Skeletal muscle tissue (tissue), 4 donors: ENCODE data around the gene MYO3B. TPM values are rescaled to one million over a fixed set of nuclear protein-coding genes. Genes with fewer than 3 reads are reported as not detected.
A peak's percentile ranks its signal among the peaks of the same experiment; 100 is the strongest.

Experiments used
- H3K27ac ChIP-seq: one replicate; pipeline ENCODE4 v1.7.0; 2013; ENCODE audit warnings: mild to moderate bottlenecking, low read depth, low read length, inconsistent platforms
- H3K27me3 ChIP-seq, 3 donors: one replicate each; pipeline ENCODE4 v1.7.0; 2013; ENCODE audit warnings: low read length in 3 of 3; ENCODE audit not compliant: control insufficient read depth in 3 of 3, insufficient read depth in 3 of 3
- H3K36me3 ChIP-seq, 3 donors: one replicate each; pipeline ENCODE4 v1.7.0; 2013; ENCODE audit warnings: low read length in 3 of 3; ENCODE audit not compliant: control insufficient read depth in 3 of 3, insufficient read depth in 3 of 3
- H3K4me1 ChIP-seq, 3 donors: one replicate each; pipeline ENCODE4 v1.7.0; 2013; ENCODE audit warnings: low read length in 3 of 3, mild to moderate bottlenecking in 3 of 3; ENCODE audit not compliant: control insufficient read depth in 3 of 3, insufficient read depth in 3 of 3
- H3K4me3 ChIP-seq, 3 donors: one replicate each; pipeline ENCODE4 v1.7.0; 2013; ENCODE audit warnings: low read length in 3 of 3
- H3K9ac ChIP-seq, 3 donors: one replicate each; pipeline ENCODE4 v1.7.0; 2013; ENCODE audit warnings: low read length in 3 of 3, mild to moderate bottlenecking in 3 of 3, moderate library complexity in 2 of 3, low read depth in 1 of 3
- H3K9me3 ChIP-seq, 3 donors: one replicate each; pipeline ENCODE4 v1.7.0; 2013; ENCODE audit warnings: low read length in 3 of 3; ENCODE audit not compliant: control insufficient read depth in 3 of 3
- total RNA-seq: library from RNA; depleted of rRNA; stranded (reverse); fragments of >200 nt; gene quantifications from one replicate; pipeline ENCODE4 v1.2.3, GENCODE V29; 2014
- donor health status: Osteomylitis.

MYO3B gene
- total RNA-seq, 1 donor from 2014 or later: under 0.01 TPM

- peaks cover 0 to 11% (median 2%) of the 10 kb centered on the region in 3 donors for H3K27me3 ChIP-seq
- no peaks in the 10 kb centered on the region for H3K9me3 ChIP-seq
- no peaks in the 10 kb centered on the region for H3K36me3 ChIP-seq
- no peak overlapping the region for H3K27ac ChIP-seq
- H3K9ac ChIP-seq: no peak overlapping the region
- H3K4me1 ChIP-seq: no peaks in the 10 kb centered on the region
- no peak overlapping the region for H3K4me3 ChIP-seq
Measured at GRCh38 chr2:170394641-170395387, 216.9 kb downstream of the MYO3B start.

GRCh38 chr2:170396799-170397459, 219.0 kb downstream of the MYO3B start:
- Histone ChIP-seq H3K36me3 (no peaks in the 10 kb centered on the region), H3K27ac (no peak overlapping the region), H3K9ac (no peak overlapping the region), H3K4me1 (no peaks in the 10 kb centered on the region), H3K27me3 (peaks cover 0 to 17% (median 2%) of the 10 kb centered on the region in 3 donors), H3K4me3 (no peak overlapping the region), H3K9me3 (no peaks in the 10 kb centered on the region)

GRCh38 chr2:170401187-170401586, 223.2 kb downstream of the MYO3B start:
- no peaks in the 10 kb centered on the region for H3K9me3 ChIP-seq
- H3K4me1 ChIP-seq: no peaks in the 10 kb centered on the region
- no peak overlapping the region for H3K4me3 ChIP-seq
- no peaks in the 10 kb centered on the region for H3K36me3 ChIP-seq
- H3K9ac ChIP-seq: no peak overlapping the region
- H3K27ac ChIP-seq: no peak overlapping the region
- peaks cover 0 to 14% (median 0%) of the 10 kb centered on the region in 3 donors for H3K27me3 ChIP-seq

GRCh38 chr2:170404846-170405245, 226.9 kb downstream of the MYO3B start:
- H3K4me3 ChIP-seq: no peak overlapping the region
- H3K27me3 ChIP-seq: peaks cover 0 to 6% (median 0%) of the 10 kb centered on the region in 3 donors
- H3K9ac ChIP-seq: no peak overlapping the region
- no peaks in the 10 kb centered on the region for H3K36me3 ChIP-seq
- H3K27ac ChIP-seq: no peak overlapping the region
- H3K4me1 ChIP-seq: peaks cover 0 to 2% (median 0%) of the 10 kb centered on the region in 3 donors
- H3K9me3 ChIP-seq: no peaks in the 10 kb centered on the region

- Histone ChIP-seq H3K4me3 (no peak overlapping the region), H3K4me1 (peaks cover 0 to 2% (median 0%) of the 10 kb centered on the region in 3 donors), H3K27ac (no peak overlapping the region), H3K9ac (no peak overlapping the region), H3K9me3 (no peaks in the 10 kb centered on the region), H3K36me3 (no peaks in the 10 kb centered on the region), H3K27me3 (peaks cover 0 to 6% (median 0%) of the 10 kb centered on the region in 3 donors)
Measured at GRCh38 chr2:170405326-170405725, 227.4 kb downstream of the MYO3B start.

- no peaks in the 10 kb centered on the region for H3K36me3 ChIP-seq
- no peak overlapping the region for H3K4me3 ChIP-seq
- H3K4me1 ChIP-seq: peaks cover 0 to 2% (median 0%) of the 10 kb centered on the region in 3 donors
- no peaks in the 10 kb centered on the region for H3K27me3 ChIP-seq
- no peak overlapping the region for H3K27ac ChIP-seq
- H3K9ac ChIP-seq: no peak overlapping the region
- H3K9me3 ChIP-seq: no peaks in the 10 kb centered on the region
Measured at GRCh38 chr2:170408461-170409163, 230.7 kb downstream of the MYO3B start.

- H3K4me1 ChIP-seq: peaks cover 0 to 2% (median 0%) of the 10 kb centered on the region in 3 donors
- no peaks in the 10 kb centered on the region for H3K9me3 ChIP-seq
- H3K36me3 ChIP-seq: no peaks in the 10 kb centered on the region
- peak overlapping the region in 1 of 3 donors; percentile 46 for H3K4me3 ChIP-seq
- H3K27ac ChIP-seq: no peak overlapping the region
- H3K27me3 ChIP-seq: no peaks in the 10 kb centered on the region
- no peak overlapping the region for H3K9ac ChIP-seq
Measured at GRCh38 chr2:170409164-170409535, 231.2 kb downstream of the MYO3B start.

- Histone ChIP-seq H3K36me3 (no peaks in the 10 kb centered on the region), H3K4me3 (no peak overlapping the region), H3K9ac (no peak overlapping the region), H3K9me3 (no peaks in the 10 kb centered on the region), H3K27ac (no peak overlapping the region), H3K27me3 (no peaks in the 10 kb centered on the region), H3K4me1 (peaks cover 0 to 2% (median 0%) of the 10 kb centered on the region in 3 donors)
Measured at GRCh38 chr2:170411660-170412059, 233.7 kb downstream of the MYO3B start.

GRCh38 chr2:170420961-170421687, 243.2 kb downstream of the MYO3B start:
- Histone ChIP-seq H3K27ac (no peak overlapping the region), H3K27me3 (peaks cover 0 to 13% (median 4%) of the 10 kb centered on the region in 3 donors), H3K36me3 (no peaks in the 10 kb centered on the region), H3K9ac (no peak overlapping the region), H3K4me3 (no peak overlapping the region), H3K9me3 (no peaks in the 10 kb centered on the region), H3K4me1 (peaks cover 0 to 3% (median 3%) of the 10 kb centered on the region in 3 donors)
